ENCODE data around the gene SELENOP.

DNA sequence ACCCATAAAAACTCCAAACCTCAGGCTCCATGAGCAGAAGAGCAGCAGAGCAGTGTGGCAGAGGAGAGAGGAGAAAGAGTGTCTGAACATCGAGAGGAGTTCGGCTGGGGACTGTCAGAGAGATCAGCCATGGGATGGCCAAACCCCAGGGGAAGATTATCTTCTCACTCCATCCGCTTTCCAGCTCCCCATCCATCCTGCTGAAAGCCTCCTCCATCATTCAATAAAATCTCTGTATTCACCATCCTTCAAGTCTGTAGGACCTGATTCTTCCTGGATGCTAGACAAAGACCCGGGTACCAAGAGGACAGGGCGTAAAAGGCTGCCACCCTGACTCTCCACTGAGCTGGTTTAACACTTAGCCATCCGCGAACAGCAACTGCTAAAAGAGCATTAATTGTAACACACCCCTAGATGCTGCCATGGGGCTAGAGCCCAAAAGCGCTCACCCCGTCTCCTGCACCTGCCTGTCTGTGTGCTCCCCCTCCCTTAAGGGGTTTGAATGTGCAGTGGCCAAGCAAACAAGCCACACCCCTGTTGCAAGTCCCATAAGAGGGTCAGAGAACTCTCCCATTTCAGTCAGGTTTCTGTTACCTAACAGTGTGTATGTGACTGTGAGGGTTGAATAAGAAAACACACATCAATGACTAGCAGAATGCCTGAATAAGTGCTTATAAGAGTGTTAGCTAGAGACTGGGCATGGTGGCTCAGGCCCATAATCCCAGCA, 13.9 kb upstream of the SELENOP start:
- TF ChIP-seq, protein P1, sequence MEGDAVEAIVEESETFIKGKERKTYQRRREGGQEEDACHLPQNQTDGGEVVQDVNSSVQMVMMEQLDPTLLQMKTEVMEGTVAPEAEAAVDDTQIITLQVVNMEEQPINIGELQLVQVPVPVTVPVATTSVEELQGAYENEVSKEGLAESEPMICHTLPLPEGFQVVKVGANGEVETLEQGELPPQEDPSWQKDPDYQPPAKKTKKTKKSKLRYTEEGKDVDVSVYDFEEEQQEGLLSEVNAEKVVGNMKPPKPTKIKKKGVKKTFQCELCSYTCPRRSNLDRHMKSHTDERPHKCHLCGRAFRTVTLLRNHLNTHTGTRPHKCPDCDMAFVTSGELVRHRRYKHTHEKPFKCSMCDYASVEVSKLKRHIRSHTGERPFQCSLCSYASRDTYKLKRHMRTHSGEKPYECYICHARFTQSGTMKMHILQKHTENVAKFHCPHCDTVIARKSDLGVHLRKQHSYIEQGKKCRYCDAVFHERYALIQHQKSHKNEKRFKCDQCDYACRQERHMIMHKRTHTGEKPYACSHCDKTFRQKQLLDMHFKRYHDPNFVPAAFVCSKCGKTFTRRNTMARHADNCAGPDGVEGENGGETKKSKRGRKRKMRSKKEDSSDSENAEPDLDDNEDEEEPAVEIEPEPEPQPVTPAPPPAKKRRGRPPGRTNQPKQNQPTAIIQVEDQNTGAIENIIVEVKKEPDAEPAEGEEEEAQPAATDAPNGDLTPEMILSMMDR (conservative IDR thresholded peaks at IDR 0.05; ENCODE audit: low read depth, low read length): no peak
- no peak for TF ChIP-seq EZH2 (IDR thresholded peaks at IDR 0.05; ENCODE audit: borderline replicate concordance, low read depth, low read length, poor library complexity, severe bottlenecking)
